ENCODE data around the gene NKX1-2.

- no peak for TF ChIP-seq FOS (IDR thresholded peaks at IDR 0.05; ENCODE audit: low read depth, low read length)
- TF ChIP-seq POLR2A (IDR thresholded peaks at IDR 0.05; ENCODE audit: low read depth, low read length), result no peak
- no peak for TF ChIP-seq RAD21 (IDR thresholded peaks at IDR 0.05; ENCODE audit: low read length)
- TF ChIP-seq CTCF (conservative IDR thresholded peaks at IDR 0.05; ENCODE audit: low read depth, low read length), result no peak
- no peak for TF ChIP-seq USF2 (IDR thresholded peaks at IDR 0.05; ENCODE audit: low read depth, low read length)
Observed at GRCh38 chr10:124460144-124460543, 10.3 kb upstream of the NKX1-2 start.
